RWPE2 (cell line): Measurements from ENCODE around the gene CDC42BPB.
A peak's percentile ranks its signal among the peaks of the same experiment; 100 is the strongest.

Source experiments
- ATAC-seq: fragments of 200-7000 bp; cut with Tn5 transposase; 3 replicates; pipeline ENCODE4 v1.9.1; 2021; ENCODE audit warnings: low read depth
- DNase-seq: peaks from one replicate; pipeline ENCODE4 v3.0.0-alpha.2; 2020; ENCODE audit warnings: low spot score
- H3K27ac ChIP-seq: fragments of 450-650 bp; 2 replicates; pipeline ENCODE4 v1.5.1; 2017; ENCODE audit warnings: mild to moderate bottlenecking; ENCODE audit not compliant: poor library complexity, severe bottlenecking
- H3K27me3 ChIP-seq: fragments of 250-450 bp; sonication (Bioruptor Pico); 2 replicates; pipeline ENCODE4 v1.5.1; 2021; ENCODE audit warnings: mild to moderate bottlenecking, moderate library complexity; ENCODE audit not compliant: insufficient read depth, poor library complexity, severe bottlenecking
- H3K36me3 ChIP-seq: fragments of 250-450 bp; sonication (Bioruptor Pico); 2 replicates; pipeline ENCODE4 v1.5.1; 2020; ENCODE audit warnings: low read depth, mild to moderate bottlenecking, moderate library complexity
- H3K4me1 ChIP-seq: fragments of 250-450 bp; sonication (Bioruptor Pico); 2 replicates; pipeline ENCODE4 v1.5.1; 2021; ENCODE audit warnings: mild to moderate bottlenecking, moderate library complexity; ENCODE audit not compliant: insufficient read depth, poor library complexity, severe bottlenecking
- H3K4me3 ChIP-seq: fragments of 250-450 bp; sonication (Bioruptor Pico); 2 replicates; pipeline ENCODE4 v1.5.1; 2021; ENCODE audit warnings: mild to moderate bottlenecking, moderate library complexity; ENCODE audit not compliant: severe bottlenecking
- H3K9me3 ChIP-seq: fragments of 250-450 bp; sonication (Bioruptor Pico); 2 replicates; pipeline ENCODE4 v1.5.1; 2021; ENCODE audit warnings: mild to moderate bottlenecking, moderate library complexity; ENCODE audit not compliant: severe bottlenecking
- TF ChIP-seq, protein P1 (sequence below): fragments of 450-650 bp; IDR thresholded peaks from one replicate; pipeline ENCODE4 v1.5.1; 2017; ENCODE audit warnings: mild to moderate bottlenecking, moderate library complexity; ENCODE audit not compliant: poor library complexity, severe bottlenecking

CDC42BPB gene

DNA sequence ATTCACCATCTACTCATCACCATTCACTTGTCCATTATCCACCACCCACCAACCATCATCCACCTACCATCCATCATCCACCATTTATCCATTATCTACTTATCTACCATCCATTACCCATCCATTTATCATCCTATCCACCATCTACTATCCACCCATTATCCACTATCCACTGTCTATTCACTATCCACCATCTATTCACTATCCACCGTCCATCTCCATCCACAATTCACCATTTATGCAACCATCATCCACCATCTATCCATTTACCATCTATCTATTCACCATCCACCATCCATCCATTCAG, 136.4 kb downstream of the CDC42BPB start:
- TF ChIP-seq, protein P1, sequence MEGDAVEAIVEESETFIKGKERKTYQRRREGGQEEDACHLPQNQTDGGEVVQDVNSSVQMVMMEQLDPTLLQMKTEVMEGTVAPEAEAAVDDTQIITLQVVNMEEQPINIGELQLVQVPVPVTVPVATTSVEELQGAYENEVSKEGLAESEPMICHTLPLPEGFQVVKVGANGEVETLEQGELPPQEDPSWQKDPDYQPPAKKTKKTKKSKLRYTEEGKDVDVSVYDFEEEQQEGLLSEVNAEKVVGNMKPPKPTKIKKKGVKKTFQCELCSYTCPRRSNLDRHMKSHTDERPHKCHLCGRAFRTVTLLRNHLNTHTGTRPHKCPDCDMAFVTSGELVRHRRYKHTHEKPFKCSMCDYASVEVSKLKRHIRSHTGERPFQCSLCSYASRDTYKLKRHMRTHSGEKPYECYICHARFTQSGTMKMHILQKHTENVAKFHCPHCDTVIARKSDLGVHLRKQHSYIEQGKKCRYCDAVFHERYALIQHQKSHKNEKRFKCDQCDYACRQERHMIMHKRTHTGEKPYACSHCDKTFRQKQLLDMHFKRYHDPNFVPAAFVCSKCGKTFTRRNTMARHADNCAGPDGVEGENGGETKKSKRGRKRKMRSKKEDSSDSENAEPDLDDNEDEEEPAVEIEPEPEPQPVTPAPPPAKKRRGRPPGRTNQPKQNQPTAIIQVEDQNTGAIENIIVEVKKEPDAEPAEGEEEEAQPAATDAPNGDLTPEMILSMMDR, result no peak
- ATAC-seq (no peak), DNase-seq (no peak)
- H3K27me3 ChIP-seq, result peaks cover 36% of the 10 kb centered on the region
- no peak overlapping the region for H3K4me3 ChIP-seq
- H3K4me1 ChIP-seq, result no peaks in the 10 kb centered on the region
- H3K9me3 ChIP-seq, result no peaks in the 10 kb centered on the region
- no peak overlapping the region for H3K27ac ChIP-seq
- H3K36me3 ChIP-seq, result no peaks in the 10 kb centered on the region

DNA sequence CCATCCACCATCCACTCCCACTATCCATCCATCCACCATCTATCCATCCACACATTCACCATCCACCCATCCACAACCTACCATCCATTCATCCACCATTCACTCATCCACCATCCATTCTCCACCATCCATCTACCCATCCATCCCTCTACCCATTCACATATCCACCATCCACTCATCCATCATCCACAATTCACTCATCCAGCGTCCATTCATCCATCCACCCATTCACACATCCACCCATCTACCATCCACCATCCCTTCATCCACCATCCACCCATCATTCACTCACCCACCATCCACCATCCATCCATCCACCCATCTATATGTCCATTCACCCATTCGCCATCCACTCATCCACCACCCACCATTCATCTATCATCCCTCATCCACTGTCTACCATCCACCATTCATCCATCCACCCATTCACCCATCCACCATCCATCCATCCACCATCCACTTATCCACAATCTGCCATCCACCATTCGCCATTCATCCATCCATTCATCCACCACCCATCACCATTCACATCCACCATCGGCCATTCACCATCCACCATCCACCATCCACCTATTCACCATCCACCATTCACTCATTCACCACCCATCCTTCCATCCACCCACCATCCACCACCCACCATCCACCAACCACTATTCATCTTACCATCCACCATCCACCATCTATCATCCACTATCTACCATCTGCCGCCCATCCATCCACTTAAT, 136.9 kb downstream of the CDC42BPB start:
- H3K4me1 ChIP-seq, result no peaks in the 10 kb centered on the region
- TF ChIP-seq, protein P1, result no peak
- no peak overlapping the region for H3K4me3 ChIP-seq
- no peaks in the 10 kb centered on the region for H3K36me3 ChIP-seq
- ATAC-seq (no peak), DNase-seq (no peak)
- H3K27me3 ChIP-seq, result peaks cover 36% of the 10 kb centered on the region
- no peak overlapping the region for H3K27ac ChIP-seq
- H3K9me3 ChIP-seq, result no peaks in the 10 kb centered on the region

DNA sequence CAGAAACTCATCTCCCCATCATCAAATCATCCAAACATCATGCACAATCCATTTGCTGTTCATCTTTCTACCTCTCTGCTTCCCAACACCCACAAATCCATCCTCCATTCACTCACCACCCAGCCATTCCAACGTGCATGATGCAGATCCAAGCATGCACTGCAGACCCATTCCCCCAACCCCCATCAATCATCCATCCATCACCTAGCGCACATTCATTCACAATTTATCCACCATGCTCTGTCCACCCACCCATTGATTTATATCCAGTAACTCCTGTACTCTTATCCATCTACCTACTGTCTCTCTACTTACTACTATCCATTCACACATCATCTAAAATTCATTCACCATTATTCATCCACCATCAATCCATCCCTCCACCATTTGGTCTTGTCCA, 138.9 kb downstream of the CDC42BPB start:
- no peaks in the 10 kb centered on the region for H3K4me1 ChIP-seq
- H3K27ac ChIP-seq, result no peak overlapping the region
- H3K9me3 ChIP-seq, result no peaks in the 10 kb centered on the region
- ATAC-seq (no peak), DNase-seq (no peak)
- no peaks in the 10 kb centered on the region for H3K36me3 ChIP-seq
- no peak overlapping the region for H3K4me3 ChIP-seq
- peaks cover 17% of the 10 kb centered on the region for H3K27me3 ChIP-seq
- TF ChIP-seq, protein P1, result no peak

DNA sequence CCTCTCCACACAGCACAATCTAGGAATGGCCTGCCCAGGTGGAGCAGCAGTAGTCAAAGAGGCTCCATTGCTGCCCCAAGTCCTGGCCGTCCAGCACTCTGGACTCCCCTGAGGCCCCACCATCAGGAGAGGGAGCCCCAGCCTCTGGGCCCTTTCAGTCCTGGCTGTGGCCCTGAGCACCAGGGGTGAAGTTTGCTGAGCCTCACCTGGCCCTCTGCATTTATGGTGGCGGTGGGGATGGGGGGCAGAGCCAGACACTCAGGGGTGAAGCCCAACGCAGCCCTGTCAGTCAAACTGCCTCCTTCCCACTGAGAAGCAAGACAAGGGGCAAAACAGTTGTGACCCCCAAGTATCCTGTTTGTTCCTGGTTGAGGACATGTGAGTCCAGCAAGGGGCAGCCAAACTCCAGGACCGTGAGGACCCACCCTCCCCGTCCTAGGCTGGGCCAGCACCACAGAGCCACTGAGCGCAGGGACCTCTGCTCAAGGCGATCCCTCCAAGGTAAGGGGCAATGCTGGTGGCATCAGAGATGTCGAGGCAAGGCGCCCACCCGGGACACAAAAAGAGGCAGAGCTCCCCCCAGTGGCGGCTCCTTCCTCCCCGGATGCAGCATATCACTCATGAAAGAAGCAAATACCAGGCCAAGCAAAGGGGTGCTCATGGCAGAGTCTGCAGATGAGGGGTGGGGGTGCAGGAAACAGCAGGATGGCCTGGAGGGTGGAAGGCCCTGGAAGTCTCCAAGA, 139.7 kb downstream of the CDC42BPB start:
- Histone ChIP-seq H3K27ac (no peak overlapping the region), H3K27me3 (peaks cover 9% of the 10 kb centered on the region), H3K36me3 (no peaks in the 10 kb centered on the region), H3K9me3 (no peaks in the 10 kb centered on the region), H3K4me1 (no peaks in the 10 kb centered on the region), H3K4me3 (no peak overlapping the region)
- DNase-seq, result peak; percentile 67
- TF ChIP-seq, protein P1, result peak; percentile 54
- ATAC-seq, result peak; percentile 6; the same call in 1 of the 3 replicates

DNA sequence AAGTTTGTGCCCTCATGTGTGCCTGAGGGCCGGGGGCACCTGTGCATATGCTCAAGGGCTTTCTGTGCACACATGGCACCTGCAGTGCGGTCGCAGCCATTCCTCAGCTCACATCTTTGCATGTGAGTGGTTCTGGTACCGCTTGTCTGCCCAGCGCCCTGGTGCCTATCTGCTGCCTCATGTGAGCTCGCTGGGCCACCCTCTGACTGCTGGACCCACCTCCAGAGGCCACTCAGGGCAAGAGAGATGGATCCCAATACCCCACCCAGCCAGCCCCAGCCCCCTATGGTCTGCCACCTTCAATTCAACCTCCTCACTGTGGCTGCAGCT, 140.3 kb downstream of the CDC42BPB start:
- TF ChIP-seq, protein P1, result no peak
- Histone ChIP-seq H3K27ac (no peak overlapping the region), H3K27me3 (peaks cover 3% of the 10 kb centered on the region), H3K36me3 (no peaks in the 10 kb centered on the region), H3K4me3 (no peak overlapping the region), H3K9me3 (no peaks in the 10 kb centered on the region), H3K4me1 (no peaks in the 10 kb centered on the region)
- no peak for DNase-seq
- ATAC-seq, result no peak; the same call in 2 of the 3 replicates
